Nucleus accumbens (tissue), 56 donors: Measurements from ENCODE around the gene COX4I1.
"Not testable (repeated sequence)": the region's sequence is repeated elsewhere in the genome, so short reads cannot be mapped to it uniquely, and the experiment has no call there.

Source experiments
- DNase-seq, 56 donors: peaks; one replicate each; lab custom pipeline; 2025; lab: John Stamatoyannopoulos, UW

Gene COX4I1

GRCh38 chr16:85821390-85822135, 22.1 kb downstream of the COX4I1 start:
- DNase-seq, result peak in 50 of 56 donors; percentile 8 to 85 (median 52)

GRCh38 chr16:85822145-85822544, 22.6 kb downstream of the COX4I1 start:
- DNase-seq, result no peak

- no peak for DNase-seq
These were observed 23.9 kb downstream of the COX4I1 start for GRCh38 chr16:85823328-85823920.

GRCh38 chr16:85824161-85825135, 25.0 kb downstream of the COX4I1 start:
- DNase-seq, result no peak

- no peak for DNase-seq
These were observed 25.8 kb downstream of the COX4I1 start for GRCh38 chr16:85825326-85825725.

GRCh38 chr16:85826686-85827247, 27.3 kb downstream of the COX4I1 start:
- no peak for DNase-seq

GRCh38 chr16:85828166-85828565, 28.7 kb downstream of the COX4I1 start:
- no peak for DNase-seq

- DNase-seq, result no peak
These were observed 29.8 kb downstream of the COX4I1 start for GRCh38 chr16:85829171-85829719.

GRCh38 chr16:85829751-85830445, 30.4 kb downstream of the COX4I1 start:
- peak in 26 of 56 donors; percentile 5 to 49 (median 20) for DNase-seq

GRCh38 chr16:85830821-85831220, 31.3 kb downstream of the COX4I1 start:
- no peak for DNase-seq

- peak in 1 of 56 donors; percentile 10 for DNase-seq
These were observed 33.2 kb downstream of the COX4I1 start for GRCh38 chr16:85832570-85833218.

GRCh38 chr16:85833219-85833920, 33.9 kb downstream of the COX4I1 start:
- DNase-seq, result no peak

- no peak for DNase-seq
These were observed 35.2 kb downstream of the COX4I1 start for GRCh38 chr16:85834741-85835140.

- DNase-seq, result no peak
These were observed 35.8 kb downstream of the COX4I1 start for GRCh38 chr16:85835227-85835751.

- DNase-seq, result no peak
These were observed 36.6 kb downstream of the COX4I1 start for GRCh38 chr16:85835956-85836705.

- DNase-seq, result no peak
These were observed 37.4 kb downstream of the COX4I1 start for GRCh38 chr16:85836706-85837582.

GRCh38 chr16:85837654-85838053, 38.2 kb downstream of the COX4I1 start:
- DNase-seq, result not testable (repeated sequence)
